HS-5 (cell line): Measurements from ENCODE around the gene NMT2.
A peak's percentile ranks its signal among the peaks of the same experiment; 100 is the strongest.

Experiments
- DNase-seq: peaks from one replicate; pipeline ENCODE4 v3.0.0-alpha.2; 2012; ENCODE audit warnings: low read depth

The NMT2 gene

GRCh38 chr10:15092855-15093408, 75.6 kb downstream of the NMT2 start:
- no peak for DNase-seq

- no peak for DNase-seq
Observed at GRCh38 chr10:15091418-15091817, 77.1 kb downstream of the NMT2 start.

- DNase-seq = no peak
Observed at GRCh38 chr10:15088428-15089261, 79.8 kb downstream of the NMT2 start, which contains the start of gene ACBD7. Gene ACBD7 (minus strand): TSS chr10:15088776. CDS start chr10:15088728, 48 bp downstream.

- DNase-seq = peak; percentile 75
Observed at GRCh38 chr10:15084502-15084922, 84.0 kb downstream of the NMT2 start.

- DNase-seq = no peak
Observed at GRCh38 chr10:15083674-15084501, 84.6 kb downstream of the NMT2 start.

GRCh38 chr10:15075421-15075820, 93.1 kb downstream of the NMT2 start:
- DNase-seq = no peak

- no peak for DNase-seq
Observed at GRCh38 chr10:15072358-15072757, 96.1 kb downstream of the NMT2 start.

- DNase-seq = no peak
Observed at GRCh38 chr10:15069230-15069629, 99.3 kb downstream of the NMT2 start.

- DNase-seq = no peak
Observed at GRCh38 chr10:15068802-15069201, 99.7 kb downstream of the NMT2 start.

GRCh38 chr10:15067154-15067553, 101.3 kb downstream of the NMT2 start:
- no peak for DNase-seq

GRCh38 chr10:15060638-15061037, 107.9 kb downstream of the NMT2 start:
- no peak for DNase-seq

GRCh38 chr10:15059914-15060313, 108.6 kb downstream of the NMT2 start:
- DNase-seq = no peak

GRCh38 chr10:15058689-15059088, 109.8 kb downstream of the NMT2 start:
- DNase-seq = no peak
